A673 (cell line): Measurements from ENCODE around the gene APBA1. TPM values are rescaled to one million over a fixed set of nuclear protein-coding genes. Genes with fewer than 3 reads are reported as not detected.

Source experiments
- BruUV-seq: library from RNA; stranded (reverse); fragments of 400-500 nt; replicated peaks from 2 replicates; lab custom pipeline; 2021; lab: Mats Ljungman, UMichigan
- CTCF ChIA-PET: fragments of 300-600 bp; sonication (Branson Sonifier 250); formaldehyde crosslinking; loops from one replicate; lab custom pipeline; 2022; ENCODE audit warnings: antibody characterized with exemption; lab: Charles Lee
- POLR2A ChIA-PET: fragments of 300-600 bp; sonication (Branson Sonifier 250); formaldehyde crosslinking; loops from one replicate; lab custom pipeline; 2022; ENCODE audit warnings: antibody characterized with exemption; ENCODE audit not compliant: low non-redundant PET; lab: Charles Lee
- DNase-seq: peaks from one replicate; pipeline ENCODE4 v3.0.0-alpha.2; 2015; ENCODE audit warnings: low spot score
- H3K27ac ChIP-seq: fragments of 200-600 bp; sonication (generic); 2 replicates; pipeline ENCODE4 v1.5.1; 2016; ENCODE audit warnings: mixed run types, low read depth, mild to moderate bottlenecking, mixed read lengths, antibody characterized with exemption, low read length; ENCODE audit not compliant: poor library complexity, severe bottlenecking
- H3K27me3 ChIP-seq: fragments of 200-600 bp; sonication (generic); replicated peaks from 2 replicates; pipeline ENCODE4 v1.6.1; 2017; ENCODE audit warnings: mixed run types, low read depth, mild to moderate bottlenecking, mixed read lengths, antibody characterized with exemption, low read length; ENCODE audit not compliant: insufficient read depth, poor library complexity
- H3K36me3 ChIP-seq: fragments of 200-600 bp; sonication (generic); 2 replicates; pipeline ENCODE4 v1.6.1; 2016; ENCODE audit warnings: mixed run types, mild to moderate bottlenecking, mixed read lengths, antibody characterized with exemption, low read length; ENCODE audit not compliant: insufficient read depth, poor library complexity, severe bottlenecking
- H3K4me1 ChIP-seq: fragments of 200-600 bp; sonication (generic); 2 replicates; pipeline ENCODE4 v1.6.1; 2017; ENCODE audit warnings: mixed run types, mild to moderate bottlenecking, mixed read lengths, antibody characterized with exemption, low read length; ENCODE audit not compliant: insufficient read depth, poor library complexity, severe bottlenecking
- H3K4me3 ChIP-seq: fragments of 200-600 bp; sonication (generic); 2 replicates; pipeline ENCODE4 v1.5.1; 2016; ENCODE audit warnings: low read depth, mixed run types, mild to moderate bottlenecking, mixed read lengths, low read length; ENCODE audit not compliant: poor library complexity, severe bottlenecking
- H3K9me3 ChIP-seq: fragments of 200-600 bp; sonication (generic); 2 replicates; pipeline ENCODE4 v1.6.1; 2016; ENCODE audit warnings: mixed run types, low read depth, mild to moderate bottlenecking, mixed read lengths, antibody characterized with exemption, low read length; ENCODE audit not compliant: poor library complexity, severe bottlenecking
- CTCF ChIP-seq: fragments of 300-800, 200-600 bp; sonication (generic); conservative IDR thresholded peaks from 2 replicates; pipeline ENCODE4 v1.5.1; 2017; ENCODE audit warnings: low read depth, mild to moderate bottlenecking, antibody characterized with exemption, low read length, moderate library complexity, mixed read lengths
- EZH2 ChIP-seq: fragments of 200-600 bp; sonication (generic); IDR thresholded peaks from 2 replicates; pipeline ENCODE4 v1.6.1; 2017; ENCODE audit warnings: borderline replicate concordance, low read depth, mild to moderate bottlenecking, mixed read lengths, antibody characterized with exemption, low read length; ENCODE audit not compliant: poor library complexity, severe bottlenecking
- intact Hi-C: fragments of 100-400 bp; cut with micrococcal nuclease; formaldehyde crosslinking; loops from one replicate; pipeline ENCODE4 v1.10.0; 2022; ENCODE audit not compliant: unreplicated experiment
- total RNA-seq: library from RNA; stranded (reverse); gene quantifications from 2 replicates; pipeline ENCODE4 v1.2.3, GENCODE V29; 2021

APBA1 gene
- total RNA-seq, 1 experiment from 2014 or later: 0.13 TPM

DNA sequence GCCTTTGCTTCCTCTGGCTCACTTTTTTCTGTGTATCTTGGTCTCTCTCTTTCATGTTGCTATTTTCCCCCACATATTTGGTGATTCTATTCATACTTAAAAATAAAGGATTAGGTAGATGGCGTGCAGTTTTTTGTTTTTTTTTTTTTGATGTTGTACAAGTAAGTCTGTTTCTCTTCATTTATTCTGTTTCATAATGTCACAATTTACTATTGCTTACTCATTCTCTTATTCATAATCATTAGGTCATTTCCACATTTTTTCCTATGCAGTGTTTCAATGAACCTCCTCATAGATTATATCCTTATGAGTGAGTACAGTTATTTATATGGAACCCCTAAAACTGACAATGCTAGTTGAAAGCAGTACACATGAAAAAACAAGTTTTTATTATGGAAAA, 136.3 kb downstream of the APBA1 start:
- ChIA-PET CTCF (no interaction called here), POLR2A (interaction anchor here (0.7 kb wide), 1 partner anchor 37 kb away, joined by 19 read pairs; no protein-coding TSS in a partner anchor)
- TF ChIP-seq CTCF (no peak), EZH2 (no peak)
- Histone ChIP-seq H3K27me3 (peaks cover 50% of the 10 kb centered on the region), H3K4me1 (no peaks in the 10 kb centered on the region), H3K36me3 (no peaks in the 10 kb centered on the region), H3K4me3 (no peak overlapping the region), H3K27ac (no peak overlapping the region), H3K9me3 (no peaks in the 10 kb centered on the region)
- no peak for DNase-seq
- BruUV-seq: no TSS peak
- intact Hi-C loops: no loop called here

- DNase-seq: no peak
- no peak overlapping the region for H3K4me3 ChIP-seq
- peaks cover 50% of the 10 kb centered on the region for H3K27me3 ChIP-seq
- intact Hi-C loops: no loop called here
- H3K9me3 ChIP-seq: no peaks in the 10 kb centered on the region
- no peaks in the 10 kb centered on the region for H3K4me1 ChIP-seq
- POLR2A ChIA-PET: interaction anchor here (0.5 kb wide), 1 partner anchor 138 kb away, joined by 4 read pairs; no protein-coding TSS in a partner anchor
- no peak for TF ChIP-seq EZH2
- no peak for TF ChIP-seq CTCF
- CTCF ChIA-PET: no interaction called here
- no peak overlapping the region for H3K27ac ChIP-seq
- H3K36me3 ChIP-seq: no peaks in the 10 kb centered on the region
- no TSS peak for BruUV-seq
Measured at GRCh38 chr9:69535286-69535832, 136.8 kb downstream of the APBA1 start.

DNA sequence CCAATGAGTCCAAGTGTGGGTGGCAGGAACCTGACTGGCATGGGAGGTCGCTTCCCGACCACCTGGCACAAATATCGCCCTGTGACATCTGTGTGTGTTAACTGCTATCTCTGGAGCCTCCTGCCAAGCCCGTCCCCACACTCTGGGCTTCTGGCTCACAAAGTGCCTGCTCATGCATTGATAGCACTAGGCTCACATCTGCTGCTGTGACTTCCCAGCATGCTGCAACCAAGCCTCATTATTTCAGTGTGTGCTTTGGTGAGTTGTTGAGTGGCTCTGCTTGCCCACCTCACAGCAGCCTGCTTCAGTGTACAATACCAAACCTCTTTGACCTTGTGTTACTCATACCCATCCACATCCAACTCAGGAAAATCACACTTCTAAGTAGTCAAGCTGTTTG, 139.8 kb downstream of the APBA1 start:
- intact Hi-C loops: no loop called here
- no peak for TF ChIP-seq EZH2
- TF ChIP-seq CTCF: no peak
- Histone ChIP-seq H3K4me1 (no peaks in the 10 kb centered on the region), H3K9me3 (no peaks in the 10 kb centered on the region), H3K27ac (no peak overlapping the region), H3K36me3 (no peaks in the 10 kb centered on the region), H3K27me3 (peaks cover 42% of the 10 kb centered on the region), H3K4me3 (no peak overlapping the region)
- ChIA-PET POLR2A (no interaction called here), CTCF (no interaction called here)
- no peak for DNase-seq
- BruUV-seq: no TSS peak
